HUDEP-2 (cell line): ENCODE data around the gene ARAF.
"Not testable (repeated sequence)": the region's sequence is repeated elsewhere in the genome, so short reads cannot be mapped to it uniquely, and the experiment has no call there.

Source experiments
- DNase-seq, 76 experiments: peaks; one replicate each; lab custom pipeline; 2025; ENCODE audit not compliant: unreplicated experiment in 76 of 76; lab: John Stamatoyannopoulos, UW

Gene ARAF

DNA sequence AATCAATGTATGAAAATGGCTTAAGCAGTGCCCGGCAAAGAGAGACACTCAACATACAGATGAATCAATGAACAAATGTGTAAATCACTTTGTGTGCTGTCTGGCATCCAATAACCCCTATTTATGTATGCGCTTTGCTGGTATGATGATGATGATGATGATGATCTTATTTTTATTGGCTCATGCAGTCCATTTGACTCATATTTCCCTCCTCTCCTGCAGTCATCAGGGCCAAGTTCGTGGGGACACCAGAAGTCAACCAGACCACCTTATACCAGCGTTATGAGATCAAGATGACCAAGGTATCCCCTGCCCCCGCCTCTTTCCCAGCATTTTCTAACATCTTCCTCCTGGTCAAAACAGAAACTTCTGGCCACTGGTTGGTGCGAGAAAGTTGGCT, 23.7 kb downstream of the ARAF start:
- no peak for DNase-seq

DNA sequence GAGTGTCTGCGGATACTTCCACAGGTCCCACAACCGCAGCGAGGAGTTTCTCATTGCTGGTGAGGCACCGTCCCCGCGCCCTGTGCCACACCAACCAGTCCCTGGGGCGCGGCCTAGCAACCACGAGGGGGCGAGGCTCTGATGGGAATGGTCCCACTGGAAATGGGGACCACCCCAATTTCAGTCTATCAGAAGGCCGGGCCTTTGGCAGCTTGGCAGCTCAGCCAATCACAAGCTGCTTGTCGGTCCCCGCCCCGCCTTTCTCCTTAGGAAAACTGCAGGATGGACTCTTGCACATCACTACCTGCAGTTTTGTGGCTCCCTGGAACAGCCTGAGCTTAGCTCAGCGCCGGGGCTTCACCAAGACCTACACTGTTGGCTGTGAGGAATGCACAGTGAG, 24.3 kb downstream of the ARAF start:
- DNase-seq: no peak

DNA sequence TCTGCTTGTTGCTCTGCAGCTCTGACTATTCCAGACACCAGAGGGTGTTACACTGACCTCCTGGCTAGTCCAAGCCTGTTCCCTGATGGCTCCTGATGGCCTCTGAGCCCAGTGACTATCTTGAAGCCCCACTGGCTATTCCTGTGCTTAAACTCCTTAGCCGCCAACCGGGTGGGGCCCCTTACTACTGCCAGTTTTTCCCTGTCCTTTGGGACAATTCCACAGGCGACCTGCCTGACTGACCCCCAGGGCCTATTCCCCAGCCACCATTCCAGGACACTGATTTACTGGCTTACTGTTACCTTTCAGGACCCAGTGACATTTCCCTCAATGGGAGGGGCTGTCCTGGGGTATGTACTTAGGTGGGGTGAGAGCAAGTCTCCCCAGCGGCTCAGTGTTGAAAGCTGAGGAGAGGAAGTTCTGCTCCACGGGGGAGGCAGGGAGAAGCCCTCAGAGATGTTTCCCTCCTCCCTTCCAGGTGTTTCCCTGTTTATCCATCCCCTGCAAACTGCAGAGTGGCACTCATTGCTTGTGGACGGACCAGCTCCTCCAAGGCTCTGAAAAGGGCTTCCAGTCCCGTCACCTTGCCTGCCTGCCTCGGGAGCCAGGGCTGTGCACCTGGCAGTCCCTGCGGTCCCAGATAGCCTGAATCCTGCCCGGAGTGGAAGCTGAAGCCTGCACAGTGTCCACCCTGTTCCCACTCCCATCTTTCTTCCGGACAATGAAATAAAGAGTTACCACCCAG, 25.2 kb downstream of the ARAF start:
- no peak for DNase-seq

DNA sequence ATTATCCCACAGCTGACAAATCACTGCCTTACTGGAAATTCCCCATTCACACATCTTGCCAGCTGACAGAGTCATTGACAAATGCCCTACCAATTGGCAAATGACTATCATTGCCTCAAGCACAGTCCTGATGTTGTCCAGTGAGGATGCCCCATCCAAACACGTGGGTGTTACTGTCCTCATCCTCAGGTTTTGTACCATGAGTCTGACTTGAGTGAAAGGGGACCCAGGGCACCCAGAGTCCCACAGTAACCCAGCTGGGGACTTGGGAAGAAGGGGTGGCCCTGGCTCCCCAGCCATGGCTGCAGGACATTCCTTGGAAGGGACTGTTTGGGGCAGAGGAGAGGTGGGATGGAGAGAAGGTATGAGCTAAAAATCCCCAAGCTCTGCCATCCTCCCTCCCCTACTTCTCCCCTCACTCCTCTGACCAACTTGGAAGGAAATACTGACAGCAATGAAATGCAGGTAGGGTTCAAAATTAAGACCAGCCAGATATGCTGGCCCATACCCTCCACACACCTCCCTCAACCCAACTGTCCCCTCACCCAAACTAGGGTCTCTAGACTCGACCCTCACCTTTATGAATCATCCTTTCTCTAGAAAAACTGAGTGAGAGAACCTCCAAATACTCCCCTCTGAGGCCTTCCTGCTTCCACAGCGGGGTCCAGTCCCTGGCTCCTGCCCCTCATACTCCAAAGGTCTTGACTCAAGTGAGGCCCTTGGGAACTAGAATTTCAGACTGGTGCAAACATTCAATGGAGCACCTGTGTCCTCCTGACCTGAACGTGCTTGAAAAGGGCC, 26.3 kb downstream of the ARAF start:
- DNase-seq: no peak

DNA sequence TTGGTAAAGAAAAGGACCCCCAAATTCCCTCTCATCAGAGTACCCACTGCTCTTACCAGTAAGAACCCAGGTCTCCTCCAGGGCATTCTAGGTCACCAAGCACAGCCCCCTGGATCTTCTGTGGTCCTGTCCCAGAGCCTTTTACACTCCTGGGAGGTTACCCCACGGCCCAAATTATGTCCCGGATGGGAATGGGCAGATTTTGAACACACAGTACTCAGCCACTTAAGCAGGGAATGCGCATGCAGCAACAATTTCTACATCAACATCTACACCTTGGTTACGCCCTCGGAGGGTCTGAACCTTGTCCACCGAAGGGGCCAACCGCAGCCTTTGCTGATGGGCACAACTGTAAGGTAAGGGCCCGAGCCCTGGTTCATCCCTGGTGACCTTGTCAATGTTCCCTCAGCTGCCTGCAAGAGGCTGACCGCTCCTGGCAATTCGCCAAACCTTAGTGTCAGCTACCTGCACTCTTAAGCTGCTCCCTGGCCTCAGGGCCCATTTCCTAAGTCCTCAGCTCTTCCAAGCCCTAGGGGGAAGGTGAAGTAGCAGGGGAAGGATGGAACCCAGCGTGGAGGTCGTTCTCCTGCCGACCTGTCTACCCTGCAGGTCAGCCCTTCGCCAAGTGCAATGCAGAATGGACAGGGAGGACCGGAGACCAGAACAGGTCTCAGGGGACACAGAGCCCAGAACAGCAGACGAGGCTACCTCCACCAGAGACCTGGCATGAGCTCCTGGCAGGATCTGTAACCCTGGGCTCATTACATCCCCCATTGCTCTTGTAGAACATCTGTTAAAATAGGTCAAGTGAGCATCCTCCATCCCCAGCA, 27.1 kb downstream of the ARAF start:
- DNase-seq: no peak

DNA sequence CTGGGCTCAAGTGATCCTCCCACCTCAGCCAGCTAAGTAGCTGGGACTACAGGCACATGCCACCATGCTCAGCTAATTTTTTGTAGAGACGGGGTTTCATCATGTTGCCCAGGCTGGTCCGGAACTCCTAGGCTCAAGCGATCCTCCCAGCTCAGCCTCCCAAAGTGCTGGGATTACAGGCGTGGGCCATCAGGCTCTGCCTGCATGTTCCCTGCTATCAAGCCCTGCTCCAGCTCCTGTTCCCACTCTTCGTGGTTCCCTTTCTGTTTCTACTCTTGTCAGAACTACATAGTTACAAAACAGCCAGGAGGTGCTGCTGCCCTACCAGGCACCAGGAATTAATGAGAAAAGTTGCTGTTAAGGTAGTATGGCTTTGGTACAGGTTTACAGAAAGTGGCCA, 30.0 kb downstream of the ARAF start:
- DNase-seq: no peak

DNA sequence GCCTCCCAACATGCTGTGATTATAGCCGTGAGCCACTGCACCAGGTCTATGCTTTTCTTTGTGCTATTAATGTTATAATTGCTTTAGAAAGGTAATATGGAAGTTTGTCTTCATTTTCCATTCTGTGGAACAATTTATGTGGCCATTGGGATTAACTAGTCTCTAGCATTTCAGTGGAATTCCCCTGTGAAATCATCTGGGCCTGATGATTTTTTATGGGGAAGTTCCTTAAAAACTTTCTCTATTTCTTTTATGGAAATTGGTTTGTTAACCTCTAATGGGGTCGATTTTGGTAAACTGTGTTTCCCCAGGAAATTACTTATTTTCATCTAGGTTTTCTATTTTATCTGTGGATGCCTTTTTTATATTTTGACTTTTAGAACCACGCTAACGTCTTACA, 32.5 kb downstream of the ARAF start:
- no peak for DNase-seq

DNA sequence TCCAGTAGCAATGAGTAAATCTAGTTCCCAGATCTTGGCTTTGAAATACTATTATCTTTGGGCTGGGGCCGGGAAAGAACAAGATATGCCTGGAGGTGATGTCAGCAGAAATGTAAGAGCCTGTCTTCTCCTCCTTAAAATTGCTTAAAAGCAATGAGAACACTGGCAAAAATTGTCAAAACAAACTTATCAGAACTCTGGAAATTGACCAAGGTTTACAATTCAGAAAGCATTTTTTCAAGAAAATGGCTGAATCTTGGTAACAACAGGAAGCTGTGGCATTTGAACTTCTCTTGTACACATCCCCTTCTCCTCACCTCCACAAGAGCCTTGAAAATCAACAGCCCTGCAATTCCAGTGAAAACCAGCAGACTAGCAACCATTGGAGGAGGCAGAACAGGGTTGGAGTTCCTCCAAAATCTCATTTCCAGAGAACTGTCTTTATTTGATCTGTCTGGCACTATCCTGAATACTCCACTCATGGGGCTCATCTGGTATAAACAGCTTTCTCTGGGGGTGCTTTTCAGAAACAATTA, 34.8 kb downstream of the ARAF start:
- DNase-seq: no peak

DNA sequence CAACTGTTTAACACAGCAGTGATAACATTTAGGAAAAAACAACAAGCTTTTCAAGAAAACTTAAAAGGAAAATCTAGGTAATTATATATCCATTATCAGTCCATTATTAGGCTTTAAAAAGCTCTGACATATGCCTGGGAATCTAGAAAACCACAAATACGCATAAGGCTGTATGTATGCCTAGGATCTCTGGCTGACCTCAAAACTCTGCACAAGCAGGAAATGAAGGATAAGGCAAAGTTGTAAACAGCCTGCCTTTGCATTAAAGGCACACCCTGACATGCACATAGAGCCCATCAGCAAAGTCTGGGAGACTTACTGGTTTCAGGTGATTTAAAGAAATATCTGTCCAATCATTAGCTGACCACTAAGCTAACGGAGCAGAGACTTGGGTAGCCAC, 35.3 kb downstream of the ARAF start:
- DNase-seq: no peak

DNA sequence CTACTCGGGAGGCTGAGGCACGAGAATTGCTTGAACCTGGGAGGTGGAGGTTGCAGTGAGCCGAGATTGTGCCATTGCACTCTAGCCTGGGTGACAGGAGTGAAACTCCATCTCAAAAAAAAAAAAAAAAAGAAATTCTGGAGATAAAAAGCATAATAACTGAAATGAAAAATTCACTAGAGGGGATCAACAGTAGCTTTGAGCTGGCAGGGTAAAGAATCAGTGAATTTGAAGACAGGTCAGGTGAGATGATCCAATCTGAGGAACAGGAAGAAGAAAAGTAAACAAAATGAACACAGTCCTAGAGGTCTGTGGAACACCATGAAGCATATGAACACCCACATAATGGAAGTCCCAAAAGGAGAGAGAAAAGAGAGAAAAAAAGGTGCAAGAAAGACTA, 36.2 kb downstream of the ARAF start:
- DNase-seq: no peak

DNA sequence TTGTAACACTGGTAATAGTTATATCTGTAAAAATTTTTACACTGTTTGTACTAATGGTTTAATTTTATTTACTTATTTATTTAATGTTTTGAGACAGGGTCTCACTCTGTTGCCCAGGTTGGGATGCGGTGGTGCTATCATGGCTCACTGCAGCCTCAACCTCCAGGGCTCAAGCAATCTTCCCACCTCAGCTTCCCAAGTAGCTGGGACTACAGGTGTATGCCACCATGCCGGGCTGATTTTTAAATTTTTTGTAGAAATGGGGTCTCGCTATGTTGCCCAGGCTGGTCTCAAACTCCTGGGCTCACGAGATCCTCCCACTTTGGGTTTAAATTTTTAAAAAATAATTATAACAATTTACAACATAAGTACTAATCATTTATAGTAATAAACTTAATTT, 42.1 kb downstream of the ARAF start:
- DNase-seq: not testable (repeated sequence)

DNA sequence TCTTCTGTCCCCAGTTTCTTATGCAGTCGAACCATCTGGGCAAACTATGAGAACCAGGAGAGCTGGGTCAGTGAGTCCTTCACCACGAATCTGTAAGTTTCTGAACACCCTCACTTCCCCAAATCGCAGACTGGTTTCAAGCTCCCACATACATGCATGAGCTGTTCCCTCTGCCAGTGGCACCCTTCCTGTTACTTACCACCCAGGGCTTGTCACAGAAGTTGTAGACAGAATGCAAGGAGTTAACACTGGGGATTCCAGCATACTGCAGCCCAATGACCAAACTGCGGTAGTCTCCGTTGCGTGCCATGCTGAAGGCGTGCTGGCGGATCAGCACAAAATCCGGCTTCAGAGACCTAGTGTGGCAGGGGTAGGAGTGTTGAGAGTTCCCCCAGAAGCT, 44.0 kb downstream of the ARAF start:
- no peak for DNase-seq

DNA sequence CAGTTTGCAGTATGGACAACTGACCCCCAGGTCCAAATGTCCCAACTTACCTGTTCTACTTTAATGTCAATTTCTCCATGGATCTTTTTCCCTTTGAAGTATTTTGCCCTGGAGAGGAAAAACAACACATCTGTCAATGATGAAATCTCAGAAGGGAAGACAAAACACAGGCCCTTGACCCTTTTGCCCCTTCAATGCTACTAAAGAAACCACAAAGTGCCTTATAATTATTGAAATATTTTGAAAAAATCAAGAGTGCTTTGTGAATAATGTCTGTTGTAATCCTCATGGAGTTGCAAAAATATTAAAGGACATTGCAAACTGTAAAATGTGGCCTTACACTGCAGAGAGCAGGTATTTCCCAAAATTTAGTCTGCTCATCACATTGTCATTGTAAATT, 46.1 kb downstream of the ARAF start:
- no peak for DNase-seq

DNA sequence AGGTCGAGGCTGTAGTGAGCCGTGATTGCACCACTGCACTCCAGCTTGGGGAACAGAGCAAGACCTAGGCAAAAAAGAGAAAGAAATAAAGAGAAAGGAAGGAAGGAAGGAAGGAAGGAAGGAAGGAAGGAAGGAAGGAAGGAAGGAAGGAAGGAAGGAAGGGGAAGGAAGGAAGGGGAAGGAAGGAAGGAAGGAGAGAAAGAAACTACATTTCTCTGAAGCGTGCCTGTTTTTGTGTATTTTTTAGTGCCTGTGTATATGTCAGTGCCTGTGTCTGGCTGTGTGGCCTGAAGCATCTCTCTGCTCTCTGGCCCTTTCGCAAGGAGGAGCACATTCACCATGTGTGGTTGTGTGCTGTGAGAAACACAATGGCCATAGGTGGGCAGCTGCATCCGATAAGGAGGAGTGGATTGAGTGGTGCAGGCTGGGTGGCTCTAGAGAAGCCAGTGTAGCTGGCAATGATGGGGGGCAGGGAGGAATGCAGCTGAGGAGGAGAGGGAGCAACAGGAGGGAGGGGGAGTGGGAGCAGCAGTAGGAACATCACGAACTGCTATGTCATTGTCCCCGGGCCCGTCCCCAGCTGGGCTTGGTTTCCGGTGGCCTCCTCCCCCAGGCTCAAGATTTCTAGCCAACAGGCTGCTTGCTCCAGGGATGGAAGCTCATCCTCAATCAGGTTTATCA, 47.3 kb downstream of the ARAF start:
- DNase-seq: peak in 1 of 76 experiments; percentile 15

DNA sequence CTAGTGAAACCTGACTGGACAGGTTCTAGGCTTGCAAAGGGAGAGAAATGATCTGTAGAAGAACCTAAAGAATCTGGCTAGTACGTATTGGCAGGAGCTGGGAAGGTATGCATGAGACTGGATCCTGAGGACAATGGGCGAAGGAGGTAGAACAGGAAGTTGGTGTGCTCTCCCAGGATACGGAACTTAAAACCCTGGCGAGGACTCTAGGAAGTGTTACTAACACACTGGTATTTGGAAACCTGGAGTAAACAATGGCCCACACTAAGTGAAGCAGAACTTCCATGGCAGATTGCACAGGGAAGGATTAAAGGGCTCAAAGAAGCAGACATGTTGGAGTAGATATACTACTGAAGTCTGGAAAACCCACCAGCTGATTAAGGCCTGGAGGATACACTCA, 49.5 kb downstream of the ARAF start:
- no peak for DNase-seq

DNA sequence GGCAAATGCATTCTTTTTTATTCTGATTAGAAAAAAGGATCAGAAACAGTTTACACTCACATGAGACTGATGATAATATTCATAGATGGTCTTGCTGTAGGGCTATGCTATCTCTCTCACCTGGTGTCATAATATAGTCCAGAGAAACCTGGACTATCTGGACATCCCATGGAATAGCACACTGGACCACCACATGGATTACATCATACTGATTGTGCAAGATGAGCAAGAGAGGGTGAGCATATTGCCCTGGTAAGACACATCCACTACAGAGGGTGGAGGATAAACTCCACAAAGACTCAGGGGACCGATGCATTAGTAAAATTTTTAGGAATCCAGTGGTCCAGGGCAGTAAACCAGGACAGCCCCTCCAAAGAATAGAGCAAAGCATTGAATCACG, 50.5 kb downstream of the ARAF start:
- DNase-seq: no peak

DNA sequence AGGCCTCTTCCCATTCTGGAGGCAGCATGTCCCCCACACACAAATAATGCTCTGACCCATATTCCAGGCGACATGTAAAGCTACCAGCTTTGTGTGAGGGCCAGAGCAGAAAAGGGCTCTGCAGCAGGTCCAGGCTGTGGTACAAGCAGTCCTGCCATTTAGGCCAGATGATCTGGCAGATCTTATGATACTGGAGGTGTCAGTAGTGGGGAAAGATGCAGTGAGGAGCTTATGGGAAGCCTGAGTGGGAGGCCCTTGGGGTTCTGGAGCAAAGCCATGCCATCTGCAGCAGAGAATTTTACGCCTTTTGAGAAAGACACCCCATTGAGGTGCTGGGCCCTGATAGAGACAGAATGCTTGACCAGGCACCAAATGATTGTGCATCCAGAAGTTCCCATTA, 50.9 kb downstream of the ARAF start:
- DNase-seq: no peak

DNA sequence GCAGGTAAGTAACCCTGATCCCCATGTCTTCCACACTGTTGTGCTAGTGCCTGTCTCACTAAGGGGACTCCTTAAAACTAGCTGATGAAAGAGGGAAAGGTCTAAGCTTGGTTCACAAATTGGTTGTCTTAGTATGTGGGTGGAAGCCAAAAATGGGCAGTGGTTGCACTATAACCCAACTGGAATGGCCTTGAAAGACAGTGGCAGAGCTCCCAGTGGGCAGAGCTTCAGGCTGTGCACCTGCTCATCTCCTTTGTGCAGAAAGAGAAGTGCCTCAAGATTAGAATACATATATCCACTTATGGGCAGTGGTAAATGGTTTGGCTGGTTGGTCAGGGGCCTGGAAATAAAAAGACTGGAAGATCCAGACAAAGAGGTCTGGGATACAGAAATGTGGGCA, 51.4 kb downstream of the ARAF start:
- DNase-seq: no peak

DNA sequence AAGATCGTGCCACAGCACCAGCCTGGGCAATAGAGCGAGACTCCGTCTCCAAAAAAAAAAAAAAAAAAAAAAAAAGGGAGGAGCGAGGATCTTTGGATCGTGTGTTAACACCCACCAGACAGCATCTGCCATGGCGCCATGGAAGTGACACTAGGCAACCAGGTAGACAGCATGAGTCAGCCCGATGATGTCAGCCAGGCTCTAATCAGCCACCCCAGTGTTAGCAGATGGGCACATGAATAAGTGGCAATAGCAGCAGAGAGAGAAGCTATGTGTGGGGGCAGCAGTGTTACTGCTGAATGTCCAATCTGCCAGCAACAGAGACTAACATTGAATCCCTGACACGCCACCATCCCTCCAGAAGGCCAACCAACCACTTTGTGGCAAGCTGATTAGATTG, 52.1 kb downstream of the ARAF start:
- DNase-seq: peak in 3 of 76 experiments; percentile 0 to 5 (median 1)

DNA sequence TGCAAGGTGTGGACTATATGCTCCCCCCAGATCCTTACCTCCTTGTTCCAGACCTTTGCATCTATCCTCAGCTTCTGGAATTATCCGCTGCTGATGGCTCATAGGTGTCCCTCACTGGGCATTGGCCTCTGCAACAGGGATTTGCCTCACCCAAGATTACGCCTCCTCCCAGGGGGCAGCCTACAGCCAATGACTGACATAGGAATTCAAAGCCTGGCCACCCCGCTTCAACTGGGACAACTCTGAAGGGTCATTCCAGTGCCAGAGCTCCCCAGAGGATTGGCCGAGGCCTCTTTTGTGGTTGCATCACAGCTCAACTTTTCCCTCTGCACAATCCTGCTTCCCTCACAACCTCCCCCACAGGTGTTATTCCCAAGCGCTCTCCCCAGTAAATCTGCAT, 53.6 kb downstream of the ARAF start:
- DNase-seq: no peak
